ENCODE measurements around the gene PTGFRN. TPM values are rescaled to one million over a fixed set of nuclear protein-coding genes. Genes with fewer than 3 reads are reported as not detected.

Gene PTGFRN
- total and polyA plus RNA-seq, 2 donors = 41.5 to 85.9 TPM

- DNase-seq (ENCODE audit: extremely low spot score) = no peak
- Histone ChIP-seq H3K36me3 (ENCODE audit: insufficient read depth) (no peaks in the 10 kb centered on the region), H3K27ac (ENCODE audit: low read depth) (no peak overlapping the region), H3K4me3 (ENCODE audit: low read depth, low read length) (no peak overlapping the region), H3K4me1 (ENCODE audit: insufficient read depth) (no peaks in the 10 kb centered on the region)
- 84% methylated on average over 9 of the region's 9 CpGs for WGBS
These were observed 9.0 kb upstream of the PTGFRN start for GRCh38 chr1:116900471-116901365.

DNA sequence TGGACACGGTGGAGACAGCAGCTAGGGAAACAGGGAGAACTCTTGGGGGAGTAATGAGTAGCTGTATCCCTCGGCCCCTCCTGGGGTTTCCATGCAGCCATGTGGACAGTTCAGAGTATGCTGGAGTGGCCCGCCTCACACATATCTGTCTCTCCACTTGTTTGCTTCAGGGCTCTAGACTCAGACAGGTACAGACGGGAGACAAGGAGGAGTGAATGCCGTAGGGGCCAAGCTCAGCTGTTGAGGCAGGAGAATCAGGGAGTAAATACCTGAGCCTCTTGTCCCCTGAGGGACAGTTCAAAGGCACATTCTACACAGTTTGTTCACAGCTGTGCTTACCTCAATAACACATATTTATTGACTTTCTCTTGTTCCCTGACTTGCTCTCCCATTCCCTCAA lies 7.7 kb upstream of the PTGFRN start:
- 77% methylated on average over 5 of the region's 5 CpGs for WGBS
- no peak for DNase-seq (ENCODE audit: extremely low spot score)
- no peaks in the 10 kb centered on the region for H3K4me1 ChIP-seq (ENCODE audit: insufficient read depth)
- H3K27ac ChIP-seq (ENCODE audit: low read depth) = no peak overlapping the region
- H3K36me3 ChIP-seq (ENCODE audit: insufficient read depth) = no peaks in the 10 kb centered on the region
- no peak overlapping the region for H3K4me3 ChIP-seq (ENCODE audit: low read depth, low read length)

GRCh38 chr1:116902723-116903383 lies 6.9 kb upstream of the PTGFRN start:
- no peak overlapping the region for H3K27ac ChIP-seq (ENCODE audit: low read depth)
- H3K36me3 ChIP-seq (ENCODE audit: insufficient read depth) = no peaks in the 10 kb centered on the region
- DNase-seq (ENCODE audit: extremely low spot score) = no peak
- H3K4me1 ChIP-seq (ENCODE audit: insufficient read depth) = no peaks in the 10 kb centered on the region
- H3K4me3 ChIP-seq (ENCODE audit: low read depth, low read length) = no peak overlapping the region
- WGBS = 84% methylated on average over 3 of the region's 3 CpGs

DNA sequence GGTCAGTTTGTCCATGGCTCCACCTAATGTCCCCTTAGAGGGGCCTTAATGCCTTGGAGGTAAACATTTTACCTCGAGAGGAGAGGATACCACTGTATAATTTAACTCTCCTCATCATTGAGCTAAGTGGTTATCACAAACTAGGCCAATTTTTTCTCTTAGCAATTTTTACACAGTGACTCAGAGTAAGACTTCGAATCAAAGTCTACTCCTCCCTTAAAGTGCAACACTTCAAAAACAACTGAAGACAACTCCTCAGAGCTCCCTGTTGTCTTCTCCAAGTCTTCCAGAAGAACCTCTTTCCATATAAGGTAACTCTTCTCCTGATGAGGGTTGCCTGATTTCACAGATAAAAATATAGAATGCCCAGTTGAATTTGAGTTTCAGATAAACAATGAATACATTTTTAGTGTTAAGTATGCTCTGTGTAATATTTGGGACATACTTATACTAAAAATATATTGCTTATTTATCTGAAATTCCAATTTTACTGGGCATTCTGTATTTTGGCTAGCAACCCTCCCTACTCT lies 4.9 kb upstream of the PTGFRN start:
- H3K27ac ChIP-seq (ENCODE audit: low read depth) = no peak overlapping the region
- H3K4me3 ChIP-seq (ENCODE audit: low read depth, low read length) = no peak overlapping the region
- no peaks in the 10 kb centered on the region for H3K4me1 ChIP-seq (ENCODE audit: insufficient read depth)
- no peak for DNase-seq (ENCODE audit: extremely low spot score)
- WGBS = 57% methylated on average over 2 of the region's 2 CpGs
- no peaks in the 10 kb centered on the region for H3K36me3 ChIP-seq (ENCODE audit: insufficient read depth)

GRCh38 chr1:116906812-116907211 lies 2.9 kb upstream of the PTGFRN start:
- DNase-seq (ENCODE audit: extremely low spot score) = no peak
- Histone ChIP-seq H3K36me3 (ENCODE audit: insufficient read depth) (no peaks in the 10 kb centered on the region), H3K4me1 (ENCODE audit: insufficient read depth) (no peaks in the 10 kb centered on the region), H3K27ac (ENCODE audit: low read depth) (no peak overlapping the region), H3K4me3 (ENCODE audit: low read depth, low read length) (no peak overlapping the region)
- WGBS = 90% methylated on average over 3 of the region's 3 CpGs

DNA sequence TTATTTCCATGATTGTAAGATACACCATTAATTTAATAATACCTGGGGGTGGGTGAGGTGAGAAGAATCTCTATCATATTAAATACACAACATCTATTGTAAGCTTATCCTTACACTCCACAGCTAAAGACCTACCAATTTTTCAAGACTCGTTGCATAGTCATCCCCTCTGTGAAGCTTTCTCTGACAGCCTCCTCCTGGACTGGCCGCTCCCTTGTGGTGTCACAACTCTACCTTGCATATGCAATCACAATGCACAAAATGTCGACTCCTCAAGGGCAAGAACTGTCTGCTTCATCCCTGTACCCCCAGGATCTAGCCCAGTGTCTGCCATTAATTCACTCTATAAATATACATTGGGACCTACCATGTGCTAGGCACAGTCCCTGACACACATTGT lies 2.4 kb upstream of the PTGFRN start:
- WGBS = 97% methylated on average over 3 of the region's 3 CpGs
- Histone ChIP-seq H3K36me3 (ENCODE audit: insufficient read depth) (no peaks in the 10 kb centered on the region), H3K27ac (ENCODE audit: low read depth) (no peak overlapping the region), H3K4me1 (ENCODE audit: insufficient read depth) (no peaks in the 10 kb centered on the region), H3K4me3 (ENCODE audit: low read depth, low read length) (no peak overlapping the region)
- no peak for DNase-seq (ENCODE audit: extremely low spot score)

GRCh38 chr1:116908266-116908665 lies 1.4 kb upstream of the PTGFRN start:
- DNase-seq (ENCODE audit: extremely low spot score) = no peak
- H3K4me1 ChIP-seq (ENCODE audit: insufficient read depth) = no peaks in the 10 kb centered on the region
- no peaks in the 10 kb centered on the region for H3K36me3 ChIP-seq (ENCODE audit: insufficient read depth)

DNA sequence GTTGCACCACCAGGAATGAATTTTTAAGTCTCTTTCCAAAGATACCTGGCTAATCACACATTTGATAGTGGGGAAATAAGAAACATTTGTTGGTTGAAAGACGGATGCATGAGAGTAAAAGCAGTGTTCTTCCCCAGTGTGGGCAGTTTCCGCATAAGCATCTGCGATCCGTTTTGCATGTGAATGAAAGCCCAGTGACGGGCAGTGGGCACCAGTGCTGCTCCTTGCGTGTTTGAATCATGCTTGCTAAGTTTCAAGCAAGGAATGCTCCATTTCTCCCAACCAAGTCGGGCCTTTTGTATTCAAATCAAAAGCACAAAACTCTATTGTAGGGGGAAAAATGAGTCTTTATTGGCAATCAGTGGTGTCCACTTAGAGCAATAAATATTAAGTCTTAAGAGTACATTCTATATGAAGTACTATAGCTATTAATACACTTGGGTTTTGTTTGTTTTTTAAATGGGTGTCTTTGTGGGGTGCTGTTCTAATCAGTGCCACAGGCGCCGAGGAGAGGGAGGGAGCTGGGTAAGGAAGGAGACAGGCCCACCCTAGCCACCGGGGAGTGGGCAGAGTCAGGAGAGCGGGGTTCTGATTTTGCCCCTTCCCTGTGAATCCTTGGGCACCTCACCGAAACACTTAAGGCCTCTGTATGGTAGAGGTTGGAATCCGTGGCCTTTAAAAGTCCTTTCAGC lies 750 bp upstream of the PTGFRN start:
- H3K27ac ChIP-seq (ENCODE audit: low read depth) = no peak overlapping the region
- H3K4me1 ChIP-seq (ENCODE audit: insufficient read depth) = no peaks in the 10 kb centered on the region
- no peak for DNase-seq (ENCODE audit: extremely low spot score)
- H3K36me3 ChIP-seq (ENCODE audit: insufficient read depth) = no peaks in the 10 kb centered on the region
- peak overlapping the region; percentile 87 for H3K4me3 ChIP-seq (ENCODE audit: low read depth, low read length)
- 75% methylated on average over 13 of the region's 13 CpGs for WGBS

More at GRCh38 chr1:116908266-116908665, 1.4 kb upstream of the PTGFRN start:
- Histone ChIP-seq H3K4me3 (ENCODE audit: low read depth, low read length) (no peak overlapping the region), H3K27ac (ENCODE audit: low read depth) (no peak overlapping the region)
- WGBS = 98% methylated on average over 9 of the region's 9 CpGs

DNA sequence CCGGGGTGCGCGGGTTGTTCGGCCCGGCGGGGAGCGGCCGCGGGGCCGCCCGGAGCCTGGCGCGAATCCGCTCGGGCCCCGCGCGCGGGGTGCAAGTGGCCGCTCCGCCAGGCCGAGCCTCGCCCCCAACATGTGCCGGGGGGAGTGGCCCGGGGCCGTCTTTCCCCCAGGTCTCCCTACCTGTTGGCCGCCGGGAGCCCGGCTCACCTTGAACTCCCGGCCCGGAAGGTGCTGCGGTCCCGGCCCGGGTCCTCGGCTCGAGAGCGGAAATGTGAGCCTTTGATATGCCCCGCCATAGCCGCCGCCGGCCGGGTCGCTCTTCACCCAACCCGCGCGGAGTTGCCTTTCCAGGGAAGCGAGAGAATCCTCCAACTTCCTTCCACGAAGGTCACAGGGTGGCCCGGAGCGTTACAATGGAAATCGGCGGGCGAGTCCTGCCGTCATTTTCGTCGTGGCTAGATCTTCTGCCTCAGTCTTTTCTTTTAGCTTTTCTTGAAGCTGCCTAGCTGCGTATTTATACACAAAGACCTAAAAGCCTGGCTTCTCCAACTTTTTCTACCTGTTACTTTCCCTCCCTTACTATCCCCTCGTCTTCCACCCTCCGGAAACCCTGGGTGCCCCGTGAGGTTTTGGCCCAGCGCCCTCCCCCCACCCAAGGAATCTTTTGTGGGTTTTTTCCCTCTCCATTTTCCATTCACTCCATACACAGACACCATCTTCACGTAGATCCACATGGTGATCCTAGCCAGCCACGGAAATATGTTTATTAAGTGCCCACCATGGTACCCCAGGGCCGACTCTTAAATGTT lies 867 bp downstream of the PTGFRN start:
- Histone ChIP-seq H3K27ac (ENCODE audit: low read depth) (peak overlapping the region; percentile 72), H3K36me3 (ENCODE audit: insufficient read depth) (no peaks in the 10 kb centered on the region), H3K4me3 (ENCODE audit: low read depth, low read length) (peak overlapping the region; percentile 87), H3K4me1 (ENCODE audit: insufficient read depth) (no peaks in the 10 kb centered on the region)
- no peak for DNase-seq (ENCODE audit: extremely low spot score)
- 3% methylated on average over 64 of the region's 64 CpGs for WGBS

DNA sequence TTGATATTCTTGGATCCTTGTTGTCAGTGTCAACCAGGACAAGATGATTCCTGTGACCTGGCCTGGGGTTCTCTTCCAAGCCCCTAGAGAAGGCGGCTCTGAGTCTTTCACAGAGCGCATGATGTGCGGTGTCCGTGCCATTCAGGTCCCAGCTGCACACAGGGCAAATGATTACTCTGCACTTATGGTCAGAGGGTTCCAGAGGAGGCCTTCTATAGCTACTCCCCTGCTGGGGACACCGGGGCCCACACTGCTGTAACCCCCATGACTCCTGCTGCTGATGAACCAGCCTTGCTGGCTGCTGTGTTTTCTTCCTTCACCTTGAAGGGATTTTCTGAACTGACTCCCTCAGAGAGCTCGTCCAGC lies 1.5 kb downstream of the PTGFRN start:
- peak overlapping the region; percentile 87 for H3K4me3 ChIP-seq (ENCODE audit: low read depth, low read length)
- no peak overlapping the region for H3K27ac ChIP-seq (ENCODE audit: low read depth)
- WGBS = 77% methylated on average over 6 of the region's 6 CpGs
- no peaks in the 10 kb centered on the region for H3K36me3 ChIP-seq (ENCODE audit: insufficient read depth)
- DNase-seq (ENCODE audit: extremely low spot score) = no peak
- H3K4me1 ChIP-seq (ENCODE audit: insufficient read depth) = no peaks in the 10 kb centered on the region

- 76% methylated on average over 6 of the region's 6 CpGs for WGBS
- no peak for DNase-seq (ENCODE audit: extremely low spot score)
- no peak overlapping the region for H3K4me3 ChIP-seq (ENCODE audit: low read depth, low read length)
- no peaks in the 10 kb centered on the region for H3K4me1 ChIP-seq (ENCODE audit: insufficient read depth)
- H3K27ac ChIP-seq (ENCODE audit: low read depth) = no peak overlapping the region
- H3K36me3 ChIP-seq (ENCODE audit: insufficient read depth) = no peaks in the 10 kb centered on the region
These were observed 2.2 kb downstream of the PTGFRN start for GRCh38 chr1:116911779-116912469.

DNA sequence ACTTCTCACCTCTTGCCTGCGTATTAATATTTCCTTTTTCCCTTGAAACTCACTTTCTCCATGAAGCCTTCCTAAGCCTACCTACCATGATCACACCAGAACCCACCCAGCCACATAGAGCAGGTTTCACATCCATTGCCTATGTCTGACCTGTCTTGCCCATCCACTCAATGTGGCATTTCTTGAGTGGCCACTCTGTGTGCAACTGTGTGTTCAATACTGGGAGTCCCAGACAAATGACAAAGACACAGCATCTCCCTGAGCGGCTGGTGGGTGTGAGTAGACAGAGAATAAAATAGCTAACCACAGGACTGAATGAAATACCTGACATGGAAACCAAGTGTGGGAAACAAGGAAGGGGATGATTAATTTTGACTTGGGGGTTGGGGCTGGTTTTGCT lies 3.1 kb downstream of the PTGFRN start:
- Histone ChIP-seq H3K27ac (ENCODE audit: low read depth) (no peak overlapping the region), H3K4me3 (ENCODE audit: low read depth, low read length) (no peak overlapping the region), H3K36me3 (ENCODE audit: insufficient read depth) (no peaks in the 10 kb centered on the region), H3K4me1 (ENCODE audit: insufficient read depth) (no peaks in the 10 kb centered on the region)
- DNase-seq (ENCODE audit: extremely low spot score) = no peak
- WGBS = over 99% methylated on average over 2 of the region's 2 CpGs

All from urinary bladder (tissue), 4 donors.